SK-N-SH (cell line): Measurements from ENCODE around the gene KSR2.

Source experiments
- CHD2 ChIP-seq: fragments of 150-350 bp; IDR thresholded peaks from 2 replicates; pipeline ENCODE4 v1.6.1; 2018; ENCODE audit warnings: low read length; ENCODE audit not compliant: partially characterized antibody
- ELF1 ChIP-seq: IDR thresholded peaks from 2 replicates; pipeline ENCODE4 v1.4.0; 2012
- EP300 ChIP-seq, 2 experiments: IDR thresholded peaks; 2 replicates each; pipeline versions ENCODE4 v1.4.0 to v1.6.1; 2012; ENCODE audit warnings: borderline replicate concordance in 1 of 2, low read depth in 1 of 2, low read length in 1 of 2
- FOXM1 ChIP-seq: IDR thresholded peaks from 2 replicates; pipeline ENCODE4 v1.4.0; 2012; ENCODE audit warnings: low read depth, mild to moderate bottlenecking
- NRF1 ChIP-seq: IDR thresholded peaks from 2 replicates; pipeline ENCODE4 v1.6.1; 2012; ENCODE audit warnings: low read depth, mild to moderate bottlenecking, low read length
- POLR2AphosphoS5 ChIP-seq: IDR thresholded peaks from 2 replicates; pipeline ENCODE4 v1.6.1; 2012; ENCODE audit warnings: low read depth, low read length
- RCOR1 ChIP-seq: fragments of 150-350 bp; IDR thresholded peaks from 2 replicates; pipeline ENCODE4 v1.6.1; 2017; ENCODE audit warnings: antibody characterized with exemption, low read length
- RXRA ChIP-seq: IDR thresholded peaks from 2 replicates; pipeline ENCODE4 v1.4.0; 2012; ENCODE audit warnings: low read depth, mild to moderate bottlenecking, borderline replicate concordance
- SMC3 ChIP-seq: IDR thresholded peaks from 2 replicates; pipeline ENCODE4 v1.6.1; 2012; ENCODE audit warnings: low read depth, low read length, improper control_type of control experiment
- YY1 ChIP-seq: IDR thresholded peaks from 2 replicates; pipeline ENCODE4 v1.4.0; 2012; ENCODE audit warnings: low read depth, mild to moderate bottlenecking
- TF ChIP-seq, protein P1 (sequence below): fragments of 200-600 bp; sonication (generic); IDR thresholded peaks from 2 replicates; pipeline ENCODE4 v1.6.1; 2017; ENCODE audit warnings: antibody characterized with exemption, mild to moderate bottlenecking, moderate library complexity
- TF ChIP-seq, protein P2 (sequence below): IDR thresholded peaks from 2 replicates; pipeline ENCODE4 v1.4.0; 2012; ENCODE audit warnings: low read depth

DNA sequence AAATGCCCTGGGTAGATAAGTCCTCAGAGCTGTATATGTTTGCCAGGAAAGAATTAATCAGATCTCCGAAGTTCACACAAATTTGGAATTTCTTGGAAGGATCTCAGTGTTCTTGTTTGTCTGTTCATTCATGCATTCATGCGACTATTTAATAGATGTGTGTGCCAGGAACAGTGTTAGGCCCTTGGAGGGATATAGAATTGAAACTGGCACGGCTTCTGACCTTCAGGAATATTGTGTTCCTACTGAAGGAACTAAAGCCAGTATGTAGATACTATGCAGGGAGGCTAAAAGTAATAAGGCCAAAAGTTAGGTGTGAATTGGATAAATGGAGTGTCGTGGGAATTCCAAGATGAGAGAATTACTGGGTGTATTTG, 441.3 kb downstream of the KSR2 start:
- TF ChIP-seq ELF1, result no peak
- TF ChIP-seq, protein P1, sequence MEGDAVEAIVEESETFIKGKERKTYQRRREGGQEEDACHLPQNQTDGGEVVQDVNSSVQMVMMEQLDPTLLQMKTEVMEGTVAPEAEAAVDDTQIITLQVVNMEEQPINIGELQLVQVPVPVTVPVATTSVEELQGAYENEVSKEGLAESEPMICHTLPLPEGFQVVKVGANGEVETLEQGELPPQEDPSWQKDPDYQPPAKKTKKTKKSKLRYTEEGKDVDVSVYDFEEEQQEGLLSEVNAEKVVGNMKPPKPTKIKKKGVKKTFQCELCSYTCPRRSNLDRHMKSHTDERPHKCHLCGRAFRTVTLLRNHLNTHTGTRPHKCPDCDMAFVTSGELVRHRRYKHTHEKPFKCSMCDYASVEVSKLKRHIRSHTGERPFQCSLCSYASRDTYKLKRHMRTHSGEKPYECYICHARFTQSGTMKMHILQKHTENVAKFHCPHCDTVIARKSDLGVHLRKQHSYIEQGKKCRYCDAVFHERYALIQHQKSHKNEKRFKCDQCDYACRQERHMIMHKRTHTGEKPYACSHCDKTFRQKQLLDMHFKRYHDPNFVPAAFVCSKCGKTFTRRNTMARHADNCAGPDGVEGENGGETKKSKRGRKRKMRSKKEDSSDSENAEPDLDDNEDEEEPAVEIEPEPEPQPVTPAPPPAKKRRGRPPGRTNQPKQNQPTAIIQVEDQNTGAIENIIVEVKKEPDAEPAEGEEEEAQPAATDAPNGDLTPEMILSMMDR, result no peak
- no peak for TF ChIP-seq CHD2
- TF ChIP-seq YY1, result no peak
- TF ChIP-seq RCOR1, result no peak
- no peak for TF ChIP-seq RXRA
- no peak for TF ChIP-seq POLR2AphosphoS5
- no peak for TF ChIP-seq NRF1
- no peak for TF ChIP-seq SMC3
- TF ChIP-seq EP300 (IDR thresholded peaks at IDR 0.05; ENCODE audit: borderline replicate concordance in 1 of 2, low read depth in 1 of 2, low read length in 1 of 2), result no peak
- TF ChIP-seq, protein P2, sequence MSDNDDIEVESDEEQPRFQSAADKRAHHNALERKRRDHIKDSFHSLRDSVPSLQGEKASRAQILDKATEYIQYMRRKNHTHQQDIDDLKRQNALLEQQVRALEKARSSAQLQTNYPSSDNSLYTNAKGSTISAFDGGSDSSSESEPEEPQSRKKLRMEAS, result no peak
- no peak for TF ChIP-seq FOXM1
